ENCODE measurements around the gene TRIM15.
"Not testable (repeated sequence)": the region's sequence is repeated elsewhere in the genome, so short reads cannot be mapped to it uniquely, and the experiment has no call there.

Gene TRIM15

DNA sequence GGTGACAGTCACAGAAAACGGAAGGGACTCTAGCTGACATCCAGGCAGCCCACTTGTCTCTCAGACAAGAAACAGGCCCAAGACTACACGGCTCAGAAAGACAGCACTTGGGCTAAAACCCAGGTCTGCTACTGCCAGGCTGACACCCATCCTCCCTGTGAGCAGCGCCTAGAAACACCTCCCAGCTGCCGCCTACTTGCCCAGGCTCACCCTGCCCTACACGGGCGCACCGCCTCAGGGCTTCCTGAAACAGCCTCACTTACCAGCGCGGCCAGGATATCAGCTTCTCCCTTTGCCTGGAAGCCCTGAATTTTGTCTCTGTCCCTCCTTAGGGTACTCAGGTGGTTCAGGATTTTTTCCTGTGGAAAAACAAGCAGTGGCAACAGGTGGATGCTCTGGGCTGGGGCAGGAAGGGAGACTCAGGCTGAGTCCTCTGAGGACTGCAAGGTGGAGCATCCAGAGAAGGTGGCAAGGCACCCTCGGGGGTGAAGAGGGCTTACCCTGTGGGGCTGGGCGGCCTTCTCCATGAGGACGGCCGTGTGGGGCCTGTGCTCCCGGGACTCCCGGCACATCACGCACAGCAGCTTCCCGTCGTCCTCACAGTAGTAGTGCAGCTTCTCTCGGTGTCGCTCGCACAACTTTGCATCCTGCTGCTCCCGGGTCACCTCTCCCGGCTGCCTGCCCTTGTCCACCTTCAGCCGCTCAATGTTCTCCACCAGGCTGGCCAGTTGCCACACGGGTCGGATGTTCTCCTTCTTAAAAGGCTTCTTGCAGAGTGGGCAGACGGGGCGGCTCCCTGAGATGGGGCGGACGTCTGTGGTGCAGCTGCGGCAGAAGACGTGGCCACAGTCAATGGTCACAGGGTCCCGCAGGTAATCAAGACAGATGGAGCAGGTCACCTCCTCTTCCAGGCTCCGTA lies 35.1 kb downstream of the TRIM15 start:
- DNase-seq (ENCODE audit: low read depth): no peak

DNA sequence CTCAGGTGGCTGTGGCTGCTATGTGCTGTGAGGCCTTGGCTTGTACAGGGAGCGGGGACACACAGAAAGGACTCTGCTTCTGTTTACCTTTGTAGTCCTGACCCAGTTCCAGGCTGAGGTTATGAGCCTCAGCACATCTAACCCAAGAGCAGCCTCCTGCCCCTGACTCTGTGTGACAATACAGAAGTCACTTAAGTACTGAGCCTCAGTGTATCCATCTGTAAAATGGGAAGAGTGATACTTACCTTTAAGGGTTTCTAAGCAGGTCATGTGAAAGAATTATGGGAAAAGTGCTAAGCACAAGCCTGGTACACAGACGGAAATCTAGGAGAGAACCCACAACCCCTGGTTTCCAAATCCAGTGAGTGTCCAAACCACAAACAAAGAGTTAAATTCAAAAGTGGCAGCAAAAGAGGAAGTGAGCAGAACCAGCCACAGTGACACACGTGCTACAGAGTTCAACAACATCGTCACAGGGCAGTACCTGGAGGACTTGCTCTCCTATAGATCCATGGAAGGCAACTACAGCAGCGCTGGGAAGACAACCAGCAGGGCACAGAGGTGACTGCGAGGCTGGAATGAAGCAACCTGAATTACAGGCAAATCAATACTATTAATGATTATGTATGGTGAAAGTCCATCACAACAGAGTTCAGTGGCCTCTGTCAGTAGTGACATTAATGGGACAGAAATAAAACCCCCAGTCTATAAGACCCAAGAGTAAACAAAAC lies 37.4 kb downstream of the TRIM15 start:
- DNase-seq (ENCODE audit: low read depth): no peak

DNA sequence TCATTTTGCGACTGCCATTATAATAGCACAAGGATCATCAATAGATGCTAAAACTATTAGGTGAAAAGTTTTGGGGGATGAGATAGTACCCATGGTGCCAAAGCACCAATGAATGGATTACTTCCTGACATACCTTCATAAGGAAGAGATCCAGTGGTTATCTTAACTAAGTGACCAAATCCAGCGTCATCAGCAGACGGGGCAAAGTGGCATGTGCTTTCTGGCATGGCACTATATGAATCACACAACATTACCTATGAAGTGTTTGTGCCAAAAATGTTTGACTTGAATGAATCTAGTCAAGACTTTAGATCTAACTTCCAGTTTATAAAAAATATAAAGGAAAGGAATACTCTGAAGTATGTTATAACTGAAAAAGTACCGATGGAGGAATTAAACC lies 39.0 kb downstream of the TRIM15 start:
- DNase-seq (ENCODE audit: low read depth): no peak

DNA sequence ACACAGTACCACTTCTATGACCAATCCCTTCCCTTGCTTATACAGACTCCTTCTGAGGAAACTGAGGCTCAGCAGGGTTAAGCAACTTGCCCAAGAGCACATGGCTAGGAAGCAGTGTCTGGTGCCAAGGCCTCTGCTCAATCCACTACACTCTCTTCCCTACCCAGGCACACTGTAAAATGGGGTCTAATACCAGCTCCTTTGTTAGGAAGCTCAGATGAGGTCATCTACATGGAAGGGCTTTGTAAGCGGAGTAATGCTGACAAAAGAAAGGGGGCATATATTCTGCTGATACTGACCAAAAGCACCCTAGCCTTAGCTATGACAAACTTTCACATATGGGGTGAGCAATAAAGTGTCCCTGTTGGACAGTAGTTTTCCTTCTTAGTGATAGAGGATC lies 40.8 kb downstream of the TRIM15 start:
- DNase-seq (ENCODE audit: low read depth): no peak

DNA sequence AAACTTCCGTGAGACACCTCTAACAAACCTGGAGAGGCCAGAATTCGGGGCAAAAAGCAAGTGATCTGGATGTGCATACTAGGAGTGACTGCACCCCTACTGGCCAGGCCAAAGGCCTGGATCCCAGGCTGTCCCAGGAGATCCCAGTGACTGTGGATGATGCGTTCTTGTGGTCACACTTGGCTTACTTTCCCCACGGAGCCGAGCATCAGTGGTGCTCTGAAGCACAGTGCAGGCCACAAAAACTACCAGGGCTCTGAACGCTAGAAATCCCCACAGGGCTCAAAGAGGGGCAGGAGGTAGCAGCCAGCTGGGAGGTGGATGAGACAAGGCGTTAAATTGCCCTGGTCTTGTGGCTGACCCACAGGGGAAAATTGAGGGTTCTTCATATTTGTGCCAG lies 42.8 kb downstream of the TRIM15 start:
- no peak for DNase-seq (ENCODE audit: low read depth)

DNA sequence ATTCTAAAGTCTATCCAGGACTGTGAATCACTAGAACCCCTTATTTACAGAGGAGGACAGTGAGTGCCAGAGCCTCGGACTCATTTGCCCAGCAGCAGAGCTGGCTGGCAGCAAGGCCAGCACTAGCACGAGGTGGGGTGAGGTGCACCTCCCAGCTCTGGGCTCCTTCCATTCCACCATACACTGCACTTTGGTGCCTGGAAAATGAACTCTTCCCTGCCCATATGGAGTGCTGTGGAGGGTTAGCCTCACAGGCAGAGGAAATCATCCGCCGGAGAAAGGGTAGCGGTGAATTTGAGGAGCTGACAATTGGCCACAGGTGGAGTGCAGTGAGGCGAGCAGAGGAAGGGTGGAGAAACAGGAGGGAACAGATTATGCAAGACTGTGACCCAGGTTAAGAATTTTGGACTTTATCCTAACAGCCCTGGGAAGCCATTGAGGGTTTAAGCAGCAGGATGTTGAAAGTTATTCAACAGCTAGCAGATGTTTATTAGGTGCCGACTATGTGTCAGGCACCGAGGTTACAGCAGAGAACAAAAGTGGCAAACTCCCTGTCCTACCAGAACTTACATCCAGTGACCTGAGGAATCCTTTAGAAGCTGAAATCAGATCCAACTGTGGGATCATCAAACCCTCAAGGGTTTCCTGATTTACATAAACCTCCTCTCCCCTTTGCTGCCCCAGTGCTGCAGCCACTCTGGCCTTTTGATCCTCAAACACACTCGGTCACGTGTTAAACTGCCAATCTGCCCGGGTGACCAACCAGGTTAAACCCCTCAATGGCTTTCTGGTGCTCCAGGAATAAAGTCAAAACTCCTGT lies 43.7 kb downstream of the TRIM15 start:
- DNase-seq (ENCODE audit: low read depth): no peak

DNA sequence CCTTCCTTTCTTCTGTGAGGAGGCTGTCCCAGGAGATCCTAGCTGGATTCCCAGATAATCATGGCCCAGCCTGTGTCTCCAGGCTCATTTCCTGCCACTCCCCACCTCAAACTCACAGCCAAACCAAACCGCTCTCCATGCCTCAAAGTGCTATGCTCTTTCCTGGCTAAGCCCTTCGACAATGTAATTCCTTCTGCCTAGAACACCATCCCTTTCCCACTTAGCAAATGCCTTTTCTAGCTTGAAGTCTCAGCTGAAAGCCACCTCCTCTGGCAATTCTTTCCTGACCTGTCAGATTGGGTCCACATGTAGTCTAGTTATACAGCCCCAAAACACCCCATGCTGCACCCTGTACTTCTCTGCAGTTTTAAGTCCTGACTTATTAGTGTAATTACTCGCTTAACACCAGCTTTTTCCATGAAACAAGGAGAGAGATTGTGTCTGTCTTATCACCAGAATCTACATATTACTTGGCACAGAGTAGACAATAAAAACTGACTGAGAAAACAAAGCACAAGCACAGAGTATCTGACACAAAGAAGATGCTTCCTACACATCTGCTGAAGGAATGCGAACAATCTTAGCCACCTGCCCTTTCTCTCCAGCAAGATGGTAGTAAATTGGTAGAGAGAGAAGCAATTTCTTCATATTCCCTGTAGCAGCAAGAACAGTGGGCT lies 44.4 kb downstream of the TRIM15 start:
- no peak for DNase-seq (ENCODE audit: low read depth)

DNA sequence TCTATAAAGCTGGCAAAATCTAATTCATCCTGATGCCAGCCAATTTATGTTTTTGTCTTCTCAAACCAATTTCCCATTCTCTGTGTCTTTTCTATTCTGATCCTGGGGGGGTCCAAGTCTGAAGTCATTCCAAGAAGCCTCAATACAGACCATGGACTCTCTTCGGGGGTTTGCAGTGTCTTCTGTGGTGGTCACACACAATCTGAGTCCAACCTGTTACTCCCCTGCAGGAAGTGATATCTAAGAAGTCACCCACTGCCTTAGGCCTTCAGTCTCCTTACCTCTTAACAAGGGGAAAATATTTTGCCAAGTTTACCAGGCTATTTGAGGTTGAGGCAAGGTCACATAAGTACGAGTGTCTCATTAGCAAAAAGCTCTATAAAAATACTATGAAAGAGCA lies 48.0 kb downstream of the TRIM15 start:
- no peak for DNase-seq (ENCODE audit: low read depth)

DNA sequence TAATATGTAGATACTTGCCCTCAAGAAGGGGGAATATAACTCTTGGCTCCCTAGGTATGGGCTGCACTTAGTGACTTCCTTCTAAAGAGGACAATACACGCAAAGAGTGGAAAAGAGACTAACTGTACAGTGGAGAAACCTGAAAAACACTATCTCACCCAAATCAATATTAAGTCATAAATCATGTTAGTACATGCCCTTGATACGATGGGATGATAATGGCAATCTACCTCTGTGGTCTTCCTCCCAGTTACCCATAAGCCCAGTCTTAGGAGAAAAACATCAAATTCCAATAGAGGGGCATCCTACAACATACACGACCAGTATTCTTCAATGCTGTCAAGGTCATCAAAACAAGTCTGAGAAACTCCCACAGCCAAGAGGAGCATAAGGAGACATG lies 48.6 kb downstream of the TRIM15 start:
- DNase-seq (ENCODE audit: low read depth): no peak

DNA sequence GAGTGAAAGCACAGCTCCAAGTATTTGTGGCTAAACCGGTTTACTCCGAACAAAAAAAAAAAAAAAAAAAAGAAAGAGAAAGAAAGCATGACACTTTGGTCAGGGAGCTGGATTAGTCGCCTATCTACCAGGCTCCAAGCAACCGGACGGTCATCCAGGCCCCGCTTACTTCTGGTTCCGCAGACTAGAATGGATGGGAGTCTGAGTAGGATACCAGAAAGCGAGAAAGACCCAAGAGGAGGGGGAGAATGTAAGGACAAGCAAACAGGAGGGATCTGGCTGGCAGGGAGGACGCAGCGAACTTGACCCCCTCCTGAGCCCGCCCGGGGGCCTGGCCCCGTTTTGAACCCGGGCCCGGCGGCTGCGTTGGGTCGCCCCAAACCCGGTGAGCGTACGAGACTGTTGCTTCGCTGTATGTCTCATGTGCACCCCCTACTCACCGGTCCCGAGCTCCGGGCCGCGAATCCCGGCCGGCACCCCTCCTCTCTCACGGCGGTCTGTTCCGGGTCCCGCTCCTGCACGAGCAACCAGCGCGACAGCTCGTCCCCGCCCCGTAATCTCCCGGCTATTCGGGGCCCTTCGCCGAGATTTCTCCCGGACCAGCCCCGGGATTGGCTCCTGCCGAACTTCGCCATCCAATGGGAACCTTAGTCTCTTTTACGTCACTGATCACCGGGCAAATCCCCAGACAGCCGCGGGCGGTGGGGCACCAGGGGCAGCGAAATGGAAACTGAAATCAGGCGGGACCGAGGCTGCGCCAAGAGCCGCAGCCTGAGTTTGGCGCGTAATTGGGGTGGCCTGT lies 49.7 kb downstream of the TRIM15 start, which contains the start of gene TRIM26:
Gene TRIM26 (minus strand): TSS at position 542 of the 802 bp plus-strand sequence. CDS start 14,303 bp downstream, outside the sequence.
- DNase-seq (ENCODE audit: low read depth): peak; percentile 95

DNA sequence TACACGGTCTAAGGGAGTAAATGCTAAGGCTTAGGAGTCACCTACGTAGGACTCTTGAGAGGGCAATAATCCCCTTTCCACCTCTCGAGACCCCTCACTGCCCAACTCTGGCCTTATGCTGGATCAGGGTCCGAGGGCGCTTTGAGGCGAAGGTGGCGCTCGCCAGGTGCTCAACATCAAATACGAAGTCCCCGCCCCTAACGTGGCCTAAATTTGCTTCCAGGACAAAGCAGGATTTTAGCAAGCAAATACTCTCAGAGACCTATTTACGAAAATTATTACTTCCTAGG lies 50.3 kb downstream of the TRIM15 start:
- no peak for DNase-seq (ENCODE audit: low read depth)

DNA sequence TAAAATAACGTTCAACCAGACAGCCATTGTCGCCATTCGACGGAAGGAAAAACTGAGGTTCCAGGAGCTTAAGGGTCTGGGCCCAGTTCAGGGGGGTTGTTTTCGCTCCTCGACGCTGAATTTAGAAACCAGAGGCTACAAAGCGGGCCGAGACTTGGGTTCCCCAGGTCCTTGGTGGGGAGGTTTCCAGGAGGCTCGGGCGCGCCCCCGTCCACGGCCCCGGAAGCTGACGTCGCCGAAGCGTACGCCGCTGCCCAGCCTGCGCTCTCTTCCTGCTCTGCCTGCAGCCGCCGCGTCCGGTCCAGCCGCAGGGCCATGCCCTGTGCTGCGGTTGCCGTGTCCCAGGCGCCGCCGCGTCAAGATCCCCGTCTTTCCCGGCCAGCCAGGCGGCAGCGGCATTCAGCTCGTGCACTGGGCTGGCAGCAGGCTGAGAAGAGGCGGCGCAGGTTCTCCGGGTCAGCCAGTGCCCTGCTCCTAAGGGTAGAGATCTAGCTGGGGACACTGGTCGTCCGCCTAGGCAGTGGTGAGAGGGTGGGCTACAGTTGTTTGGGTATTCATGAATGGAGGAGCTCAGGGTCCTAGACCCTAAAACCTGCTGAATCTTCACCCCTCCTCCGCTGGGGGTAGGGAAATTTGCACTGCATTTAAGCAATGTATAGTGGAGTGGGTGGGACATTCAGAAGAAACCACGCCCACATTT lies 50.8 kb downstream of the TRIM15 start:
- peak; percentile 61 for DNase-seq (ENCODE audit: low read depth)

DNA sequence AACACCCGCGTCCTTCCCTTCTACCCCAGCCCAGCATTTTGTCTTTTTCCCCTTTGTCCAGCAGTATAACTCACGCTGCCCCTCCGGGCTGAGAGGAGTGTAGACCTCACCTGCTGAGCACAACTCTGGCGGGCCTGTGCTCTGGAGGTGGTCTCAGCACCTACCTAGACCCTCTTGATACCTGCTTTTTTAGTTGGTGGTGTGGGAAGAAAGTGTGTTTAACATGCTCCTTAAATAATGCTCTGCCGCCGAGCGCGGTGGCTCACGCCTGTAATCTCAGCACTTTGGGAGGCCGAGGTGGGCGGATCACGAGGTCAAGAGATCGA lies 51.3 kb downstream of the TRIM15 start:
- DNase-seq (ENCODE audit: low read depth): no peak

DNA sequence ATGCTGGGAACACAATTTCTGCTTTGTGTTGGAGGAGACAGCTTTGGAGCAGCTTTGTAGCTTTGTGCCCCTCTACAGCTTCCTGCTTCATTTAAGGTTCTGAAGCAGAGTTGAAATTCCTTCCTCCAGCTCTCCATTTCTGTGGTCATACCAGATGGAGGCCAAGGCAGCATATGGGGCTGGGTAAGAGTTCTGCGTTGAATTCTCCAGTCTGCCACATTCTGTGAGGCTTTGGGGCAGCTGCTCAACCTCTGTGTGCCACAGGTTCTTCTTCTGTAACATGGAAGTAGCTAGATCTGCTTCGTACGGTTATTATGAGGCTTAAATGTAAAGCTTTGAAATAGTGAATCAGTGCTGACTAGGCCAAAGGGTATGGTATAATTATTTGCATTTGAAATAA lies 52.8 kb downstream of the TRIM15 start:
- no peak for DNase-seq (ENCODE audit: low read depth)

DNA sequence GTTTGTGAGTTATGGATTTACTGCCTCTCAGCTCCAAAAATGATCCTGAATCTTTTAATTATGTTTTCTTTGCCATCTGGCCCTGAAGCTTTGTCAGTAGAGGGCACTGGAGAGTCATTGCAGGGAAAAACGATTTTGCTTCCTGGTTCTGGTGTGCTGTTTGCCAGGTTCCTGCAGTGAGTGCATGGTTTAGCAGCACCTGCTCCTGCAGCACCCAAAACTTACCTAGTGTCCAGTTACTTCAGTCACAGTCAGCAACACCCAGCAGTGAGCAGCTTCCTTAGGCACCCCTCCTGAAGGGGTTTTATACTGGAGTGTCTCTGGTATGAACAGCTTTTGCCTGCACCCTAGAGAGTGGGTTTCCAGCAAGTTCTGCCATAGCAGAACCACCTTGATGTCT lies 55.9 kb downstream of the TRIM15 start:
- peak; percentile 30 for DNase-seq (ENCODE audit: low read depth)

DNA sequence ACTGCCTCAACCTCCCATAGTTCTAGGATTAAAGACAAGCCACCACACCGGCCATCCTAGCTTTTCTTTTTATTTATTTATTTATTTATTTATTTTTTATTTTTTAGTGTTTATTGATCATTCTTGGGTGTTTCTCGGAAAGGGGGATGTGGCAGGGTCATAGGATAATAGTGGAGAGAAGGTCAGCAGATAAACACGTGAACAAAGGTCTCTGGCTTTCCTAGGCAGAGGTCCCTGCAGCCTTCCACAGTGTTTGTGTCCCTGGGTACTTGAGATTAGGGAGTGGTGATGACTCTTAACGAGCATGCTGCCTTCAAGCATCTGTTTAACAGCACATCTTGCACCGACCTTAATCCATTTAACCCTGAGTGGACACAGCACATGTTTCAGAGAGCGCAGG lies 58.0 kb downstream of the TRIM15 start:
- DNase-seq (ENCODE audit: low read depth): not testable (repeated sequence)

DNA sequence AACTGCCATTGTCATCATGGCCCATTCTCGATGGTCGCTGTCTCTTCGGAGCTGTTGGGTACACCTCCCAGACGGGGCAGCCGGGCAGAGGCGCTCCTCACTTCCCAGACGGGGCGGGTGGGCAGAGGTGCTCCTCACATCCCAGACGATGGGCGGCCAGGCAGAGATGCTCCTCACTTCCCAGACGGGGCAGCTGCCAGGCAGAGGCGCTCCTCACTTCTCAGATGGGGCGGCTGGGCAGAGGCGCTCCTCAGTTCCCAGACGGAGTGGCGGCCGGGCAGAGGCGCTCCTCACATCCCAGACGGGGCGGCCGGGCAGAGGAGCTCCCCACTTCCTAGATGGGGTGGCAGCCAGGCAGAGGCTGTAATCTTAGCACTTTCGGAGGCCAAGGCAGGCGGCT lies 58.6 kb downstream of the TRIM15 start:
- not testable (repeated sequence) for DNase-seq (ENCODE audit: low read depth)
